Measurements from ENCODE around the gene TMC2.
"Not testable (repeated sequence)": the region's sequence is repeated elsewhere in the genome, so short reads cannot be mapped to it uniquely, and the experiment has no call there.

TMC2 gene

DNA sequence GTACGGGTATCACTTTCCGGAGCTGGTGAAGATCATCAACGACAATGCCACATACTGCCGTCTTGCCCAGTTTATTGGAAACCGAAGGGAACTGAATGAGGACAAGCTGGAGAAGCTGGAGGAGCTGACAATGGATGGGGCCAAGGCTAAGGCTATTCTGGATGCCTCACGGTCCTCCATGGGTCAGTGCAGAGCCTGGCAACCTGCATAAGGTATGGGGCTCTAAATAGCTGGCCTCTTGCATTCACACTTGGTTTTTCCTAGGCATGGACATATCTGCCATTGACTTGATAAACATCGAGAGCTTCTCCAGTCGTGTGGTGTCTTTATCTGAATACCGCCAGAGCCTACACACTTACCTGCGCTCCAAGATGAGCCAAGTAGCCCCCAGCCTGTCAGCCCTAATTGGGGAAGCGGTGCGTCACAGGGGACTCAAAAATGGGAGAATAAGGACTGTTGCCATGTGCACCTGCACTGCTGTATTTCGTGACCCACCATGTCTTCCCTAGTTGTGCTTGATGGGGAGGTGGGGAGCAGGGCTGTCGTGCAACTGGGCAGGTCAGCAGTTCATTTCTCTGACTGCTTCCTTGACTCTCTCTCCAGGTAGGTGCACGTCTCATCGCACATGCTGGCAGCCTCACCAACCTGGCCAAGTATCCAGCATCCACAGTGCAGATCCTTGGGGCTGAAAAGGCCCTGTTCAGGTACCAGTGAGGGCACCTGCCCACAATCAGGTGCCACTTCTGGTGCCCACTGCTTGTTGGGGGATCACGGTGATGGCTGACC is 119.2 kb downstream of the TMC2 start:
- FAIRE-seq: no peak
- no peak for DNase-seq (ENCODE audit: extremely low spot score, insufficient read length, low read depth)

DNA sequence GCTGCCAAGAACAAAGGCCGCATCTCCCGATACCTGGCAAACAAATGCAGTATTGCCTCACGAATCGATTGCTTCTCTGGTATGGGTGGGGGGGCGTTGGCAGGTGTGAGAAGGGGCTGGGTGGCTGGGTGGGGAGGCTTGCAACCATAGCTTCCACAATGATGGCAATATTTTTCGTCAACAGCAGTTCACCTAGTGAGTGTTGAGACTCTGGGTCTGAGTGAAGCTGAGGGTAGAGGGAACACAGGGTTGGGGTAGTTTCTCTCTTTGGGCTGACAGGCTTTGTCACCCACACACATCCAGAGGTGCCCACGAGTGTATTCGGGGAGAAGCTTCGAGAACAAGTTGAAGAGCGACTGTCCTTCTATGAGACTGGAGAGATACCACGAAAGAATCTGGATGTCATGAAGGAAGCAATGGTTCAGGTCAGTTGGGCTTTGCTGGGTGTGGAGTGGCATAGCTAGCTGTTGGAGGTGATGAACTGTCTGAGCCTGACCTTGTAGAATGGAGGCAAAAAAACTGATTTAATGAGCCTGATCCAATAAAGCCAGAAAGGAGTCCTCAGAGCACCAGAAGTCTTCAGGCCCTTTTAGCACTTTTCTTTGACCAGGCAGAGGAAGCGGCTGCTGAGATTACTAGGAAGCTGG is 120.2 kb downstream of the TMC2 start:
- no peak for FAIRE-seq
- no peak for DNase-seq (ENCODE audit: extremely low spot score, insufficient read length, low read depth)

DNA sequence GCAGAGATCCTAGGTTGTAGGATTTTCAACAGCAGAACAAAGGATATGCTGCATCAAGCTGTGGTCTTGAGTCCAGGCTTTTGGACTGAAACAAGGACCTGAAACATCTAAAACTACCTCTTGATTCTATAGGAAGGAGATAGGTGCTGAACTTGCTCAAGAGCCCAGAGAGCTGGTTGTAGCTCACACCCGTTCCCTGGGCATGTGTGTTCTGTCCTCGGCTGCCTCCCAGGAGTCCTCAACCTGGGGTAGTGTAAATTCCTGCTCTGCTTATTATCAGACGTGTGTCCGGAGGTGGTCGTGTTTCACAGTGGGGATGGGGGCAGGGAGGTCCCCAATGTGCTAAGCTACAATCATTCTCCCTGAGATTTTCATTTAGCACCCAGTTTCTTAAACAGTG is 120.9 kb downstream of the TMC2 start:
- DNase-seq (ENCODE audit: extremely low spot score, insufficient read length, low read depth) (no peak), FAIRE-seq (no peak)

DNA sequence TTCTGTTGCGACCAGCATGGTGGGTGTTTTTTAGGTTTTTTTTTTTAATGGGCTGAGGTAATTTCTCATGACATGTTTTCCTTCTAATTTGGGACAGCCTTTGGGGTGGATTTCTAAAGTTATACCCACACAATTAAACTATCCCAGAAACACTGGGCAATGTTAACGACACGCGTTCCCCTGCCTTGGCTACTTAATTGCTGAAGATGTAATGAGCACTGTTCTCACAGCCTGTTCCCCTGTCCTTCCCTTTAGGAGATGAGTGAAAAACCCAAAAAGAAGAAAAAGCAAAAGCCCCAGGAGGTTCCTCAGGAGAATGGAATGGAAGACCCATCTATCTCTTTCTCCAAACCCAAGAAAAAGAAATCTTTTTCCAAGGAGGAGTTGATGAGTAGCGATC is 121.3 kb downstream of the TMC2 start:
- no peak for DNase-seq (ENCODE audit: extremely low spot score, insufficient read length, low read depth)
- no peak for FAIRE-seq

DNA sequence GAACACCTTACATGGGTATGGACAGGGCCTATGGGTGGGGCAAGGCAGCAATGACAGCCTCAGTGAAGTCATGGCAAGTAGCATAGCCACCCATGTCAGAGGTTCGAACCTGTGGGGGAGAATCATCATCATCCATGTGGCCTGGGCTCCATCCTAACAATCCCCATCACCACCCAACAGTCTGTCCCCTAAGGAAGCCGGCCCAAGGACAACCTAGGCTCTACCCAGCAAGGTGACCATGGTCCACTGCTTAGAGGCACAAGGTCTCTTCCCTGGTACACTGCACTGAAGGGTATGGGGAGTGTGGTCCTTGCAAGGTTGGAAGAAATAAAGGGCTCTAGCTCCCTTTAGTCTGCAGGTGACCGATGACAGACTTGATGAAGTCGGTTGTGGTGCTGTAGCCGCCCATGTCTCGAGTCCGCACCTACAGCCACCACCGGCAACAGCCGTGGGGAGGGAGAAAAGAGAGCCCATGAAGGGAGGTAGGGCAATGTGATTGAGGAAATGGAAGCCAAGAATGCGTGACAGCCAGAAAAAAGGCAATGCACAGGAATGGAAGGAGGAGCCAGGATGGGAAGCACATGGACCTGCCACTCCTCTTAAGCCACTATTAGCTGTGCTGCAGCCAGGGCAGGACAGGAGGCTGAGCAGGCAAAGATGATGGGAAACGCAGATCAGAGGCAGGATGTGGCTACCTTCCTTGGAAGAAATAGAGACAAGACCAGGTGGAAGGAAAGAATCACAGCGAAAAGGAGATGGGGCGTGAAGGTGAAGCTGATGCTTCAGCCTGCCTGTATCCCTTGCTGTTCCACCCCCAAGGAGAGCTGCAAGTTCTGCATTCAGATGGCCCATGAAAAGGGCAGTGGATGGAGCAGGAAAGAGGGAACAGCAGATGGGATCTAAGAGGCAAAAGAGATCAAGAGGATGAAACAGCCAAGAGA is 122.3 kb downstream of the TMC2 start:
- no peak for DNase-seq (ENCODE audit: extremely low spot score, insufficient read length, low read depth)
- FAIRE-seq: no peak

DNA sequence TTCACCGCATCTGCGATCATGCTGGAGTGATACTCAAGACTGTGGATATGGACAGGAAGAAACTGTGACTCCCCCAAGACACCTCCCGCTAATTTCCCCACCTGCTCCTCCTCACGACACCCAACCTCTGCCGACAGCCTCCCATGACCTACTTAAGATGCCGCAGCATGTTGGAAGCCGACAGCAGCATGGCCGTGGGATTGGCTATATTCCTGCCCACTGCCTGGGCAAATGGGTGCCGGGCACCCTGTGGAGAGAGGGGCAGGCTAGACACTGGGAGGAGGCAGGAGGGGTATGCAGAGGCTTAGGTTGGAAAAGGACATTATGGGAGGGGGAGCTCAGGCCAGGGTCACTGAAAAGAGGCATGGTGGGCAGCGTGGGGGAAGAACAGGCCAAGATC is 123.2 kb downstream of the TMC2 start:
- DNase-seq (ENCODE audit: extremely low spot score, insufficient read length, low read depth) (no peak), FAIRE-seq (no peak)

DNA sequence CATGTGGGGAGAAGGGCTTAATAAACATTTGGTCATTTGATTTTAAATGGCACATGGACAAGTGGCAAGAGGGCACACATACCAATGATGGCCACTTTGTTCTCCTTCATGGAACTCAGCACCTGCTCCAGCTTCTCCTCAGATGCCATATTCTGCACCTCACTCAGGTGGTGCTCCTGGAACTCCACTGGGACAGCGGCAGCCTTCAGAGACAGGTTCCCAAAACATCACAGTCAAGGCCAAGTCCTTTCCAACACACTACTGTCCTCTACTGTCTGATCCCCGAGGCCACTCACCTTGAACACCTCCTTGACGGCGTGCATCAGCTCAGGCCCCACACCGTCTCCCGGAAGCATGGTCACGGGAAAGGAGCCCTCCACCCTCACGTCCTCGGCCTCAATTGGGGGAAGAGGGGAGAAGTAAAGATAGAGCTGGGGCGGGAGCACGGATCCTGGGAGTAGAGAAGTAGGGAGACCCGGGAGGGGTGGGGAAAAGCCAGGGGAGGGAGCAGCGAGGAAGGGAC is 127.1 kb downstream of the TMC2 start:
- no peak for FAIRE-seq
- no peak for DNase-seq (ENCODE audit: extremely low spot score, insufficient read length, low read depth)

DNA sequence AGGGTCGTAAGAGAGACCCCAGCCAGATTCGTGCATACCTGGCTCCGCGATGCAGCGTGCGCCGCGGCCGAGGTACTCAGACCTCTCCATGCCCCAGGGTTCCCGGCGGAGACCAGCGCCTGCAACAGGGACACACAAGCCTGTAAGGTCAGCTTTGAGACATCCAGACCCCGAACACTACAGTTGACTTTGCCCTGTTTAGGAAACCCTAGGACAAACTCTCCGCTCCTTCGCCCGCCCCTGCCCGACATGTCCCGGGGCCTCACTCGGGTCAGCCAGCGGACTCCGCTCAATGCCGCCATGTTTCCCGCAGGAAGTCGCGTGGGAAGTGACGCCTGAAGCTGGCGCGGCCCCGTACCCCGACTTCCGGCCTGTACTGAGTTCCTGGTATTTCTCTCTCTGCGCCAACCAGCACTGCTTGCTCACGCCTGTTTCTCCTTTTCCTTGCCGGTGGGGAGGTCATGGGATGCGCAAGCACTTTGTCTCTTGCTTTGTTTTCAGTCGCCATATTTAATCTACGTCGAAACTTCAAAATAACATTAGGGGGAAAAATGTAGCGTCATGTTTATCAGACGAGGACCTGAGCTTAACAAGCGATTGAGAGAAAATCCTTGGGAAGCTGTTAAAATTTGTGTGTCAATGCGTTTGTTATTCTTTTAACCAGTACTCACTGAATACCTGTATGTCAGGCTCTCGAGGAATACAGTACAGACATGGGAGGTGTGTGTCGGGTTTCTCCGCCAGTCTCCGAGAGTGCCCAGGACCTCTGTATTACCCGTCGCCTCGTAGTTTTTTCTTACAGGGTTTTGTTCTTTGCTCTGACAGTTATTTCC is 127.7 kb downstream of the TMC2 start, which contains the start of gene IDH3B:
TSS of gene IDH3B (minus strand) at position 330 of the 833 bp plus-strand sequence. CDS start at position 302, 28 bp downstream.
- FAIRE-seq (peak; percentile 97), DNase-seq (ENCODE audit: extremely low spot score, insufficient read length, low read depth) (peak; percentile 81)

DNA sequence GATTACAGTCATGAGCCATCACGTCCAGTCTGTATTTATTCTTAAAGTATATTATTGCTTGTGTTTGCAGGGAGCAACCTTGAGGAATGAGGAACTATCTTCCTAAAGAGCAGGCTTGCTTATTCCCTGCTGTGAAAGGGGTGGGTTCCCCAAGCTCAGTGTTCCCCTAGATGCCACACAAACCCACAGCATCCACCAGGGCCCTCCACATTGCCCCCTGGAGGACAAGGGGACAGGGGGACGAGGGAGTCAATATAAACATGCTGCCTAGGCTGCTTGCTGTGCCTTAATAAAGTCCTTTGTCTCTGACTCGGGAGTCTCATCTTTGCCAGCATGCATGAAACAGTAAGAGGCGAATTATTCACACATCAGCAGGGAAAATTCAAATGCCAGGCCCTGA is 135.6 kb downstream of the TMC2 start:
- DNase-seq (ENCODE audit: extremely low spot score, insufficient read length, low read depth): no peak
- no peak for FAIRE-seq

DNA sequence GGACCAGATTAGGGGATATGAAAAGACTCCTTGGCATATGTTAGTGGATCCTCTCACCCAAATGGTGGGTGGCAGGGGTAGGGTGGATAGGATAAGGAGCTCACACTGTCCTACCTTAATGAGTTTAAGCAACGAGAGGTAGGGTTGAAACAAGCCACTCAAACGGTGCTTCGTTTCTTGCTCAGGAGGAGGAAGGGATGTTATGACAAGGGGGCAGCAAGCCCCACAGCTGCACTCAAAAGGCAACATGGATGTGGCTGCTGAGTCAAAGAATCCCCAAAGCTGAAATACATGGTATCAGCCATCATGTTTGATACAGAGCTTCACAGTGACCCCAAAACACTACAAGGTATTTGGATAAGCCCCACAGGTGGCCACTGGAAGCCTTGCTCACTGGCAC is 136.1 kb downstream of the TMC2 start:
- no peak for DNase-seq (ENCODE audit: extremely low spot score, insufficient read length, low read depth)
- no peak for FAIRE-seq

DNA sequence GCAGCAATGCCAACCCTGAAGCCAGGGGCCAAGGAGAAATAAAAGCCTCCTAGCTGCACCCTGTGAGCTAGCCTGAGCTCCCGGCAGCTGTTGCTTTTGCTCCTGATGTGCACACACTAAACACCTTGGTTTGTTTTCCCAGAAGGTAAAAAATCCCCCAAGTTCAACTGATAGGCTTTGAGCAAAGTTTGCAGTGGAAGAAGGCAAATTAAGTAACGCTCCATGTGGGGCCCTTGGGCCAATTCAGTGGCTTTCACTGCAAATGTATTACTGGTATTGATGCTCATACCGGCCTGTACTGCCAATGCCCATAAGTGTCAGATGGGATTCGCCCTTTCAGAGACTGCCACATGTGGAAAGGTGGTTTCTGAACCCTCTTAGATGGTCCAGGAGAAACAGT is 137.1 kb downstream of the TMC2 start:
- FAIRE-seq (no peak), DNase-seq (ENCODE audit: extremely low spot score, insufficient read length, low read depth) (no peak)

DNA sequence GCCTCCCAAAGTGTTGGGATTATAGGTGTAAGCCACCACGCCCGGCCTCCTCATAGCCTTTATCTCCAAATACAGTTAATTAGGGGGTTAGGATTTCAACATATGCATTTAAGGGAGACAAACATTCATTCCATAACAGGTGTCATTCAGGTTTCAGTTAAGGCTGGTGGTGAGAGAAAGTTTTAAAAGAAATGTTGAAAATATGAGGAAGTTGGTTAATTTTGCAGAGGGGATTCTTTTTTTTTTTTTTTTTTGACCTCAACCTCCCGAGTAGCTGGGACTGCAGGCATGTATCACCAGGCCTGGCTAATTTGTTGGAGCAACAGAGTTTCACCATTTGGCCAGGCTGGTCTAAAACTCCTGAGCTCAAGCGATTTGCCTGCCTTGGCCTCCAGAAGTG is 143.7 kb downstream of the TMC2 start:
- no peak for FAIRE-seq
- no peak for DNase-seq (ENCODE audit: extremely low spot score, insufficient read length, low read depth)

DNA sequence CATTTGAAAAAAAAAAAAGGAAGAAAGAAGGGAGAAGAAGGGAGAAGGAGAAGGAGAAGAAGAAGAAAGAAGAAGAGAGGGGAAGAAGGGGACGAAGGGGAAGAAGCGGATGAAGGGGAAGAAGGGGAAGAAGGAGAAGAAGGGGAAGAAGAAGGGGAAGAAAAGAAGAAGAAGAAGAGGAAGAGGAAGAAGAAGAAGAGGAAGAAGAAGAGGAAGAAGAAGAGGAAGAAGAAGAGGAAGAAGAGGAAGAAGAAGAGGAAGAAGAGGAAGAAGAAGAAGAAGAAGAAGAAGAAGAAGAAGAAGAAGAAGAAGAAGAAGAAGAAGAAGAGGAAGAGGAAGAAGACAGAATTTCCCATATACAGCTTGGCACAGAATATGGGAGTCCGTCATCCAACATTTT is 145.7 kb downstream of the TMC2 start:
- not testable (repeated sequence) for DNase-seq (ENCODE audit: extremely low spot score, insufficient read length, low read depth); FAIRE-seq

DNA sequence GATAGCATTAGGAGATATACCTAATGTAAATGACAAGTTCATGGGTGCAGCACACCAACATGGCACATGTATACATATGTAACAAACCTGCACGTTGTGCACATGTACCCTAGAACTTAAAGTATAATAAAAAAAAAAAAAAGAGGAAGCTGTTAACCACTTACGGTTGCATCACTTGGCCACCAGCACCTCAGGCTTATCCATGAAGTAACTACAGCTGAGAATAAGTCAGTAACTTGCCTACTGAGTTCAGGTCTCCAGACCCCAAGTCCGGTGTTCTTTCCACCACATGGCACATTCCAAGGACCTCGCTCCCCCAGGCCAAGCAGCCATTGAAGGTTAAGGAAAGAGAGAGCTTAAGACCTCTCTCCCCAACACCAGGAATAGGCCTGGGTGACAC is 148.4 kb downstream of the TMC2 start:
- DNase-seq (ENCODE audit: extremely low spot score, insufficient read length, low read depth); FAIRE-seq: not testable (repeated sequence)

DNA sequence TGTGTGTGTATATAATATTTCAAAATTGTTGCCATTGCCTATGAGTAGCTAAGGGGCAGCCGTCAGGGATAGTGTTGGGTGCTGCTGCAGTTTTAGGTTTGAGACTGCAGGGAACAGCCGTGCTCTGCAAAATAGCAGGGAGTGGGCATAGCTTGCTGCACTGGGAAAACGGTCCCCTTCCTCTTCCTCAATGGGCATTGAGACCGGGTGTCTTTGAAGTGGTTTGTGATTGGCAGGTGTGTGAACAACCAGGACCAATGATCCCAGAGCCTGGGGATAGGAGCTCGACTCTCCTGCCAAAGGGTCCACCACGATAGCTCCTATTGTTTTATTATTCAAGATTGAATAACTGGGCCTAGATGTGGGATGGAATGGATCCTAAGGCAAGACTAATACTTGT is 151.1 kb downstream of the TMC2 start:
- FAIRE-seq (no peak), DNase-seq (ENCODE audit: extremely low spot score, insufficient read length, low read depth) (no peak)

DNA sequence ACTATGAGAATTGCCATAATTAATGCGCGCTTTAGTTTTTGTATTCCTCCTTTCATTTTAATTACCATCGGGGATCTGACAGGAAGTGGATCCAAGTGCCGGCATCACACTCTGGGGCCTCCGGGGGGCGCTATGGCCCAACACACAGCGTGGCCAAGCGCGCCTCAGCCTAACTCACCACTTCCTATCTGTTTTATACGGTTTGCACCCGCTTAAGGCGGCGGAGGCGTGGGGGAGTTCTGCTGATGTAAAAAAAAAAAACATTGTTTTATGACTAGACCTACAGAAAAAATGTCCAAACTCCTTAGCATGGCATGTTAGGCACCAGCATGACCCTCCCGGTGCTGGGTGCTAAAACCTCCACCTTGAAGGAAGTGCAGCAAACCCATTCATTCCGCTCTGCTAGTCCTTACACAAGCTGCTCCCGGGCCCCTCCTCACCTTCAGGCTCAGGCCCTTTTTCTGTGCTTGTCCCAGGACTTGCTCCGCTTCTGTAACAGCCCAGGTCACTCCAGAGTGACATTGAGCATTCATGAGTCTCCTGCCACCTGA is 151.7 kb downstream of the TMC2 start:
- FAIRE-seq (peak; percentile 70), DNase-seq (ENCODE audit: extremely low spot score, insufficient read length, low read depth) (no peak)

DNA sequence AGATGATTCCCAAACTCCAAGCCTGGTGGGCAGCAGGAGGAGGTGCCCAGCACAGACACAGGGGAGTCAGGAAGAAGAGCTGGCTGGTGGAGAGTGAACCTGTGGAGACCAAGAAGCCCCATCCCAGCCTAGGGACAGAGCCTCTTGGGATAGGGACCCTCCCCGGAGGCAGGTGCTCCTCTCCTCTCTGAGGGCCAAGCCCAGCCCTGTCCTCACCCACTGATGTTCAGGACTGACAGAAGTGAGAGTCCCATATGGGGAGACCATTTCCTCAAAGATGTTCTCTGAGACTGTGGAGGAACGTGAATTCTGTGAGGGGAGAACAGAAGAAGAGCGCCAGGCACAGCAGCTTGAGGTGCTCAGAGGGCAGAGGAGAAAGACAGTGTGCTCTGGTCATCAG is 153.8 kb downstream of the TMC2 start:
- no peak for FAIRE-seq

DNA sequence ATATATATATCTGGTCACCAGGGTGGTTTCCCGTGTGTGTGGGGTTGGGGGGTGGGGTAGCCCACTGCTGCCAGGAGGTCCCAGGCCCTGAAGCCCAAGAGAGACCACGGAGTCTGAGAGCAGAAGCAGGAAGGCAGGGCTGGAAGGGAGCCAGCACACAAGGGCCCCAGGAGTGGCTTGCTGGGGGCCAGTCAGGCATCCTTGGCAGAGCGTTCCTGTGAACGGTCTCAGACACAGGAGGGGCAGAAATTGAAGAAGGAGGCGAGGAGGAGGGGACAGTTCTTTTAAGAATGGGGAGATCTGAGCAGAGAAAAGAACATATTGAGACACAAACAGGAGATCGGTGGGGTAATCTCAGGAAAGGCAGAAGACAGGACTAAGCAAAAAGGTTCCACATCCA is 154.3 kb downstream of the TMC2 start:
- no peak for DNase-seq (ENCODE audit: extremely low spot score, insufficient read length, low read depth)
- FAIRE-seq: no peak

More for the DNA sequence above, 153.8 kb downstream of the TMC2 start:
- no peak for DNase-seq (ENCODE audit: extremely low spot score, insufficient read length, low read depth)

DNA sequence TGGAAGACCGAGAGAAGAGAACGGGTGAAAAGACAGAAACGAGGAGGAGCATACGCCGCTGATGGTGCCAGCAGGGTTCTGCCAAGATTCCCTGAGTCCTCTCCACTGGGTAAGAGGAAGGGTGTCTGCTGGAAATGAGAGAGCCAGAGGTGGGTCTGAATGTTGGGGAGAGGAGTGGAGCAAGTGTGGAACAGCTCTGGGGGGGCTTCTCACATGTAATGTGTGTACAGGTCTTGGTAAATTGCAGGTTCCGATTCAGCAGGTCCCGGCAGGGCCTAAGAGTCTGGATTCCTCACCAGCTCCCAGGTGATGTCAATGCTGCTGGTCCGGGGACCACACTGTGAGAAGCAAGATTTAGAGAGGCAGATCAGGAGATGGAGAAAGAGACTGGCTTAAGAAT is 154.8 kb downstream of the TMC2 start:
- DNase-seq (ENCODE audit: extremely low spot score, insufficient read length, low read depth): no peak
- FAIRE-seq: no peak
